Tibial nerve (tissue), 3 donors: ENCODE data around the gene CMIP.

Experiments used
- POLR2A ChIP-seq, 2 donors: fragments of 450-650 bp; IDR thresholded peaks; one replicate each; pipeline ENCODE4 v1.6.1; 2017; ENCODE audit warnings: antibody characterized with exemption in 2 of 2, mild to moderate bottlenecking in 2 of 2, moderate library complexity in 2 of 2
- TF ChIP-seq, protein P1 (sequence below), 5 experiments: fragments of 200-600 bp in 3 of 5; fragments of 450-650 bp in 2 of 5; sonication (generic) in 3 of 5; IDR thresholded peaks; one replicate each; pipeline ENCODE4 v1.5.1; 2016 to 2019; ENCODE audit warnings: antibody characterized with exemption in 5 of 5, mild to moderate bottlenecking in 3 of 5, moderate library complexity in 2 of 5

DNA sequence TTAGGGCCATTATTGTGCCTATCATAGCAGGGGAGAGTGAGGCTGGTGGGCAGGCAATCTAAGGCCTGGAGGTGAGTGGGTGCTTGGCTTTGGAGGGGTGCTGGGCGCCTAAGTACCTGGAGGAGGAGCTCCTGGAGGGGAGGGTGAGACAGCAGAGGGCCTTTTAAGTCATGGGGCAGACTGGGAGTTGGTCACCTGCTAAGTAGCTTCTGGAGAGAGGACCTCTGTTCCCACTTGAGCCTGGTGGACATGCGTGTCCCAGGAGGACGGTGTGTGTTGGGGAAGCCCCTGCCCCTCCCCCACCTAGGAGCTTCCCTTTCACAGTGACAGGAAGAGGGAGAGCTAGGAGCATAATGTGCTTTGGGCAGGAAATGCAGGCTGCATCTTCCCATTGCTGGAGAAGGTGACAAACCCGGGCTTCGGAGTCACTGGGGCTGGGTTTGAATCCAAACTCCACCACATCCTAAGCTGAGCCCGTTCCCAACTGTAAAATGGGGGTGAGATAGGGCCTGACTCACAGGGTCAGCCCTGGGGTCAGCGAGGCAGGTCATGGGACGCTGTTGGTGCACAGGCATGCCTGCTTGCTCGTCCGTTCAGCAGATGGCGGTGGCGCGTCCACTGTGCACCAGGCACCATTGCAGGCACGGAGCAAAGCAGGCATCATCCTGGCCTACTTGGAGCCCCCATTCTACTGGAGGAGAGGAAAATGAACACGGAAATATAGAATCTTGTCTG lies 37.9 kb downstream of the CMIP start:
- TF ChIP-seq, protein P1, sequence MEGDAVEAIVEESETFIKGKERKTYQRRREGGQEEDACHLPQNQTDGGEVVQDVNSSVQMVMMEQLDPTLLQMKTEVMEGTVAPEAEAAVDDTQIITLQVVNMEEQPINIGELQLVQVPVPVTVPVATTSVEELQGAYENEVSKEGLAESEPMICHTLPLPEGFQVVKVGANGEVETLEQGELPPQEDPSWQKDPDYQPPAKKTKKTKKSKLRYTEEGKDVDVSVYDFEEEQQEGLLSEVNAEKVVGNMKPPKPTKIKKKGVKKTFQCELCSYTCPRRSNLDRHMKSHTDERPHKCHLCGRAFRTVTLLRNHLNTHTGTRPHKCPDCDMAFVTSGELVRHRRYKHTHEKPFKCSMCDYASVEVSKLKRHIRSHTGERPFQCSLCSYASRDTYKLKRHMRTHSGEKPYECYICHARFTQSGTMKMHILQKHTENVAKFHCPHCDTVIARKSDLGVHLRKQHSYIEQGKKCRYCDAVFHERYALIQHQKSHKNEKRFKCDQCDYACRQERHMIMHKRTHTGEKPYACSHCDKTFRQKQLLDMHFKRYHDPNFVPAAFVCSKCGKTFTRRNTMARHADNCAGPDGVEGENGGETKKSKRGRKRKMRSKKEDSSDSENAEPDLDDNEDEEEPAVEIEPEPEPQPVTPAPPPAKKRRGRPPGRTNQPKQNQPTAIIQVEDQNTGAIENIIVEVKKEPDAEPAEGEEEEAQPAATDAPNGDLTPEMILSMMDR (IDR thresholded peaks at IDR 0.05): no peak
- no peak for TF ChIP-seq POLR2A (IDR thresholded peaks at IDR 0.05)
